NCI-H128 (cell line): ENCODE data around the gene C19orf33.
A peak's percentile ranks its signal among the peaks of the same experiment; 100 is the strongest.

Source experiments
- DNase-seq: peaks from one replicate; lab custom pipeline; 2025; ENCODE audit not compliant: unreplicated experiment; lab: John Stamatoyannopoulos, UW

The C19orf33 gene

DNA sequence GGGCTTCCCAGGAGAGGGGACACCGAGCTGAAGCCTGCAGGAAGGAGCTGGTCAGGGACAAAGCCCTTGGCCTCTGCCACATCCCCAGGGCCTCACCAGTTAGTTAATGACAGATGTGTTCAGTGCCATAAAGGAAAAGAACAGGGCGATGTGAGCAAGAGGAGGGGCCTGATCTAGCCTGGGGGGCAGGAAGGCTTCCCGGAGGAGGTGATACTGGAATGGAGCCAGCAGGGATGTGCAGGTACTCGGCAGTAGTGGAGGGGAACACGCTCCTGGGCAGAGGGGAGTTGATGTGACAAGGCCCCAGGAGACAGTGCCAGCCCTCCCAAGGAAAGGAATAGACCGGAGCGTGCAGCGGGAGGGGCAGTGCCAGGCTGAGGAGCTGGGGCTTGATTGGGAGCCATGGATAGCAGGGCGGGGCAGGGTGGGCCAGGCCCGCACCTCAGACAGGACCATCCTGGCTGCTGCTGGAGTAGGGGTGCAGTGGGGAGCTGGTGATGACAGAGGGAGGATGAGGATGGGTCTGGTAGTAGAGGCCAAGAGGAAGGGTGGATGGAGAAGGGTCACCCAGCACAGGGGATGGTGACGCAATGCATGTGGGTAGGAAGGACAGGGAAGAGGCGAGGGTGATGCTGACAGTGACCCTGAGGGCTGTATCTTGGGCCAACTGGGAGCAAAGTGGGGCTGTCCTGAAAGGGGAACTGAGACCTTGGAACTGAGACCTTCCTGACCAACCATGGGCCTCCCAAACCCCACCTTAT lies 4.1 kb downstream of the C19orf33 start:
- no peak for DNase-seq

DNA sequence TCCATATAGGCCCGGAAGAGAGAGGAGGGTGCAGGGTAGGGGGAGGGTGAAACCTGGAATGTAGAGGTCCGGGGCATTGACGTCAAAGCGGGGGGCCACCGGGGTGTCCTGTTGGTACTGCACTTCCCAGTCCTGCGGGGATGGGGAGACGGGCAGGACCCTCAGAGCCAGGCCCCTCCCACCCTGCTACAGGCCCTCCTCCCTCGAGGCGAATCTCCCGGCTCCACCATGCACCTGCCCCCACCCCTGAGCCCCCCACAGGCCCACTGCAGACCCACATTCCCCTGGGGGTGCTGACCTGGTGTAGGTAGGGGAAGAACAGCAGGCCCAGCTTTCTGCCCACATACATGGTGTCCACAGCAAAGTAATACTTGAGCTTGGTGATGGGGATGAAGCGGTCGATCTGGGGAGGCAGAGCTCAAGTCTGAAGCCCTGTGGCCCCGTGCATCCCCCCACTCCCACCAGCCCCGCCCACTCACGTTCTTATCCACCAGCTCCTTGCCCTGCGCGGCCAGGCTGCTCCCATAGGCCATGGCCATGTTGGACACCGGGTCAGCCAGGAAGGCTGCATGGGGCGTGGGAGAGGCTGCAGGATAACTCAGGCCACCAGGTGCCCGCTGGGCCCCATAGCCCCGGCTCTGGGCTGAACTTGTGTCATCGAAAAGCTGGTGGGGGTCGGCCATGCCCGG lies 5.0 kb downstream of the C19orf33 start:
- no peak for DNase-seq

- no peak for DNase-seq
Observed at GRCh38 chr19:38309615-38310278, 5.7 kb downstream of the C19orf33 start.

DNA sequence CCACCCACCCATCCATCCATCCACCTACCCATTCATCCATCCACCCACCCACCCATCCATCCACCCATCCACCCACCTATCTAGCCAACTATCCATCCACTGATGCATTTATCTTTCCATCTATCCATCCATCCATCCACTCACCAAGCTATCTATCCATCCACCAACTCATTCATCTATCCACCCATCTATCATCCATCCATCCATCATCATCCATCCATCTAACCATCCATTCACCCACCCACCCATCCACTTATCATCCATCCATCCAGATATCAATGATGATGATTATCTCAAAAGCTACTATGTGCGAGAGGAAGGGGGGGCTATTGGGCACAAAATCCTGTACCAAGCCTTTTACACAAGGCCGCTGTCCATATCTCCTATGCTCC lies 6.2 kb downstream of the C19orf33 start:
- no peak for DNase-seq

DNA sequence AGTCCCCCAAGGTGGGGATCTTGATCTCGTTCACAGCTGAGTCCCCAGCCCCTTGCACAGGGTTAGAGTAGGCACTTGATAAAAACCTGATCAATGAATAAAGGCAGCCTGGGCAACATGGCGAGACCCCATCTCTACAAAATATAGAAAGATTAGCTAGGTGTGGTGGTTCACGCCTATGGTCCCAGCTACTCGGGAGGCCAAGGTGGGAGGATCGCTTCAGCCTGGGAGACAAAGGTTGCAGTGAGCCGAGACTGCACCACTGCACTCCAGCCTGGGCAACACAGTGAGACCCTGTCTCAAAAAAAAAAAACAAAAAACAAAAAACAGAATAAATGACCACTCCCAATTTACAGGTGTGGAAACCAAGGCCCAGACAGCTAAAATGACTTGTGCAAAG lies 6.9 kb downstream of the C19orf33 start:
- DNase-seq = no peak

GRCh38 chr19:38315657-38316476 lies 11.8 kb downstream of the C19orf33 start, which contains the start of gene YIF1B:
YIF1B (minus strand) TSS chr19:38315947; CDS start chr19:38315917, 30 bp downstream.
- DNase-seq = peak; percentile 95

DNA sequence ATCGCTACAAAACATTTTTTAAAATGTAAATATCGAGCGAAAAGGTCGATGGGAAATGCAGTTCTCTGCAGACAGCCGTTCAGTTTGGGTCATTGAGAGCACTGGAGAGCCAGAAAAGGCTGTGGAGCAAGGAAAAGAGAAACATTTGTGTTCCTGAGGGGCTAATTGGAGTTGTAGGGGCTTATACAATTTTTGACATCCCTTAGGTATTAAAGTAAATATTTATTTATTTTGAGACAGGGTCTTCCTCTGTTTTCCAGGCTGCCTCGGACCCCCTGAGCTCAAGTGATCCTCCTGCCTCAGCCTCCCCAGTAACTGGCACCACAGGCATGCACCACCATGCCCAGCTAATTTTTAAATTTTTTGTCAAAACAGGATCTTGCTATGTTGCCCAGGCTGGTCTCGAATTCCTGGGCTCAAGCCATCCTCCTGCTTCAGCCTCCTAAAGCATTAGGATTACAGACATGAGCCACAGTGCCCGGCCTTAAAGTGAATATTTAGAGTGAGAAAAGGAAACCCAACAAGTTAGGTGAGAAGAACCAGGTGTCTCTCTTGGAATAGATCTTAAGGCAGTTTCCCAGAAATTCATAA lies 12.5 kb downstream of the C19orf33 start:
- no peak for DNase-seq

DNA sequence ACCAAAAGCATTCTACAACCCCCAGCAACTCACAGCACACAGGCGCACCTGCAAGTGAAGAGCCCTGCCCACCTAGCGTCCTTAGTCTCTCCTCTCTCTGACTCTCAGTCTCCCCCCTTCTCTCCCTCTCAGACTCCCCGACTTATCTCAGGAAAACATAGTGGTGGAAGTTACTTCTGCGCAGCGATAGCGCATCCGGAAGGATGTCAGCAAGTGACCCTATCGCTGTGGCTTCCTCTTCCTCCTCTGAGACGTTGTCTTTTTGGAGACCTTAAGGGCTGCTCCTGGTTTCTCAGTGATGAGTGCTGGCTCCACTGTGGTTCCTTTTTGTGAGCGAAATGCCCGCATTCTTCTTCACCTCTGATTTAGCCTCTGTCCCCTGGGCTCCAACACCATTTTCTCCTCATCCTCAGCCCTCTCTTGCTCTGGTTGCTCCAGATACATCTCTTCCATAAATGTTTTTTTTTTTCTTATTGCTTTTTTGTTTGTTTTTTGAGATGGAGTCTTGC lies 13.1 kb downstream of the C19orf33 start:
- no peak for DNase-seq

DNA sequence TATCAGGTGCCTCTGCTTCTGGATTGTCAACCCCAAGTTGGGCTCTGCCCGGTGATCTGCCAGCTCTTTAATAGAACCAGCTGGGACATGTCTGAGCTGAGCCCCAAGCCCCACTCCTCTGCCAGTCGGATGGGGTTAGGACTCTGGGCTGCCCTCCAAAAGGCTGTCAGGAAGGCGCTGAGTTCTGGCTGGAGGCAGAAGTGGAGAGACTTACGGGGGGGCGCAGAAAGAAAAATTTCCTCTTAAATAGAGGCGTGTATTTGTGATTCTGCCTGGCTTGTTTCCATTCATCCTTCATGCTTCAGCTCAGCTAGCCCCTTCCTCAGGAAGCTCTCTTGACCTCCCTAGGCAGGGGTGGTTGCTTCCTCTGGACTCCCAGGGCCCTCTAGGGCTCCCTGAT lies 14.6 kb downstream of the C19orf33 start:
- no peak for DNase-seq

DNA sequence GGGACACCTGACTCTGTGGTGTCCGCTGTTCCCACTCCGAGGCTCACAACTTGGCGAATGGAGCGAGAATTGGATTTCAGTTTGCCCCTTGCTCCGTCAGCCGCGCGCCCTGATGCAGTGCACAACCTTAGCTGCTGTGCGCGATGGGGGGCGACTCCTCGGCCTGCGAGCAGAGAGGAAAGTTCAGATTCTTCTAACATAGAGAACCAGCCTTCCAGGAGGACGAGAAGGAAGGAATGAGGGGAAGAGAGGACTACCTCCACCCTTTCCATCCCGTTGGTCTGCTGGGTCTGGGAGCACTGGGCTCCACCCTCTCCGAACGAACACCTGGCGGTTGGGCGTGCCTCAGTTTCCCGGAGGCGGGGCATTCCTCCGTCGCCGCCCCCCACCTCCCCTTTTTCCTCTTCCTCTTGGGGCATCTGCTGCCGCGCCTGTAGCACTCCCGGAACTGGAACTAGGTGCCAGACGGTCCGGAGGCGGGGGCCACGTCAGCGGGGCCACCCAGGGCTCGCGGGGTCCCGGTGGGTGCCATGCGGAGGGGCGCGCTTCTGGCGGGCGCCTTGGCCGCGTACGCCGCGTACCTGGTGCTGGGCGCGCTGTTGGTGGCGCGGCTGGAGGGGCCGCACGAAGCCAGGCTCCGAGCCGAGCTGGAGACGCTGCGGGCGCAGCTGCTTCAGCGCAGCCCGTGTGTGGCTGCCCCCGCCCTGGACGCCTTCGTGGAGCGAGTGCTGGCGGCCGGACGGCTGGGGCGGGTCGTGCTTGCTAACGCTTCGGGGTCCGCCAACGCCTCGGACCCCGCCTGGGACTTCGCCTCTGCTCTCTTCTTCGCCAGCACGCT lies 15.6 kb downstream of the C19orf33 start, which contains the start of gene KCNK6:
Gene KCNK6, plus strand, starts transcription at position 425 of the 838 bp plus-strand sequence. Its CDS starts 106 bp downstream, at position 531.
- DNase-seq = no peak

- no peak for DNase-seq
Observed at GRCh38 chr19:38320969-38321339, 16.9 kb downstream of the C19orf33 start.

DNA sequence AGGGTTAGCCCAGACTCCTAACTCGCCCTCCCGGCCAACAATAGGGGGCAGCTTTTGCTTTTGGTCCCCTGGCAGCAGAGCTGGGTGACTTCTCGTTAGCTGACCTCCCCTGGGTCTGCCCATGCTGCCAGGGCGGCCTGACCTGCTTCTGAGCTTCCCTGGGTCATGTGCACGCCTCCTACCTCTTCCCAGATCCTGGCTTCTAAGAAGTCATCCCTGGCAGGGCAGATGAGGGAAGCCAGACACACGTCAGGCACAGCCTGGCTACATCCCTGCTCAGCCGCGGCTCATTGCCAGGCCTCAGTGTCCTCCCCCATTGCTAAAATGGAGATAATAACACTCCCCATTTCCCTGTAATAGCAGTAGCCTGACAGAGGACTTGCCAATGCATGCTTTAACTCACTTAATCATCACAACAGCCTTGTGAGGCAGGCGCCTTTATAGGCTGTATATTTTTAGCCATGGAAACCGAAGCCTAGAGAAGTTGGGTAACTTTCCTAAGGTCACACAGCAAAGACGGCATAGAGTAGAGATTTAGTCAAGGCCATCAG lies 17.7 kb downstream of the C19orf33 start:
- DNase-seq = no peak

GRCh38 chr19:38323291-38323690 lies 19.2 kb downstream of the C19orf33 start:
- no peak for DNase-seq

- DNase-seq = no peak
Observed at GRCh38 chr19:38324431-38324830, 20.4 kb downstream of the C19orf33 start.

DNA sequence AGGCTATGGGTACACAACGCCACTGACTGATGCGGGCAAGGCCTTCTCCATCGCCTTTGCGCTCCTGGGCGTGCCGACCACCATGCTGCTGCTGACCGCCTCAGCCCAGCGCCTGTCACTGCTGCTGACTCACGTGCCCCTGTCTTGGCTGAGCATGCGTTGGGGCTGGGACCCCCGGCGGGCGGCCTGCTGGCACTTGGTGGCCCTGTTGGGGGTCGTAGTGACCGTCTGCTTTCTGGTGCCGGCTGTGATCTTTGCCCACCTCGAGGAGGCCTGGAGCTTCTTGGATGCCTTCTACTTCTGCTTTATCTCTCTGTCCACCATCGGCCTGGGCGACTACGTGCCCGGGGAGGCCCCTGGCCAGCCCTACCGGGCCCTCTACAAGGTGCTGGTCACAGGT lies 22.5 kb downstream of the C19orf33 start:
- no peak for DNase-seq

DNA sequence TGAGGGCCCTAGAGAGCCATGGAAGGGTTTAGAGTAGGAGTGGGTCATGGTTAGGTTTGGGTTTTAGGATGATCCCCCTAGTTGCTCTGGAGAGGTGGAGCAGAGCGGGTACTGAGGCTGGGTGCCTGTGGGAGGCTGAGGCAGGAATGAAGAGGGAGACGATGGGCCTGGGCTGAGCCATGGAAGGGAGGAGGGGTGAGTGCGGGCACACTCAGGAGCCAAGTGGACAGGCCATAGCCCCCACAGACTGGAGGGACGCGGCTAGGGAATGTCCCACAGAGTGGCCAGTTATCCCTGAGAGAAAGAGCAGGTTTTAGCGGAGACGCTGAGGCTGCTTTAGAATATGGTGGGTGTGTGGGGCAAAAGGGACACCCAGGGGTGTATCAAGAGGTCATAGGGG lies 25.6 kb downstream of the C19orf33 start:
- no peak for DNase-seq

DNA sequence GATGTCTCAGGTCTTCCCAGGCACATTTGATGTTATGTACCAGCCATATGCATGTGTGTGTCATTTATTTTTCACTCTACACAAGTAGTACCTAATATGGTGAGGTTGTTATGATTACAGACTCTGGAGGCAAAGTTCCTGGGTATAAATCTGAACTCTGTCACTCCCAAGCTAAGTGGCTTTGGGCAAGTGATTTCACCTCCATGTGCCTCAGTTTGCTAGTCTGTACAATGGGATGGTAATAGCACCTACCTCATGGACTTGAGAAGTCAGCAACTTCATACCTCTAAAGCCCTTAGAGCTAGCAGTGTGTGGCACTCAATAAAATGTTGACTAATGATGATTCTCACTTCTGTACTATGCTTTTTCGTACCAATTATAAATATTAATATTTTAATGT lies 27.7 kb downstream of the C19orf33 start:
- no peak for DNase-seq

- DNase-seq = no peak
Observed at GRCh38 chr19:38333245-38333644, 29.2 kb downstream of the C19orf33 start.

DNA sequence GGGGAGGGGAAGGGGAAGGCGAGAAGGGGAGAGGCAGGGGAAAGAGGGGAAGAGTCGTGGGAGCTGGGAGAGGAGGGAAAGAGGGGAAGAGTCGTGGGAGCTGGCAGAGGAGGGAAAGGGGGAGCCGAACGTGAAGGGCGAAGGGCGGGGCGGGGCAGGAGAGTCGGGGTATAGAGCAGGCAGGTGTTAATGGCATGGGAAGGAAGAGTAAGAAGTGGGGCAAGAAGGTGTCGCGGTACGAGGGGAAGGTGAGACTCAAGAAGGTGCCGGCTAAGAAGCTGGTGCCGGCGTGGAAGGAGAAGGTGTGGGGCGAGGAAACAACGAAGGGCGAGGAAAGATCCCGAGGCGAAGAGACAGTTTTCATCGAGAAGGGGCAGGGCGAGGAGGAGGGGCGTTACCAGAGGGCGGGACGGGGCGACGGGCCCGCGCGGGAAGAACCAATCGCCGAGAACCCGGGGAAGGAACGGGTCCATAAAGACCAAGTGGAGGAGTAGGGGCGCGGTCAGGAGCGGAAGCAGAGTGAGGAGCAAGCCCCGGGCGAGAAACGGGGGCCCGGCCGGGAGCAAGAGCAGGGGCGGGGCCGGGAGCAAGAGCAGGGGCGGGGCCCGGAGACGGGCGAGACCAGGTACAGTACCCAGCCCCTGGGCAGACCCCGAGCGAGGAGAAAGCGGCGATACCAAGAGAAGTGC lies 32.0 kb downstream of the C19orf33 start:
- peak; percentile 74 for DNase-seq
